NCI-H748 (cell line): ENCODE results near the gene SLC24A4.
A peak's percentile ranks its signal among the peaks of the same experiment; 100 is the strongest.

ENCODE experiments used
- DNase-seq: peaks from one replicate; lab custom pipeline; 2025; ENCODE audit not compliant: unreplicated experiment; lab: John Stamatoyannopoulos, UW

The SLC24A4 gene, protein sequence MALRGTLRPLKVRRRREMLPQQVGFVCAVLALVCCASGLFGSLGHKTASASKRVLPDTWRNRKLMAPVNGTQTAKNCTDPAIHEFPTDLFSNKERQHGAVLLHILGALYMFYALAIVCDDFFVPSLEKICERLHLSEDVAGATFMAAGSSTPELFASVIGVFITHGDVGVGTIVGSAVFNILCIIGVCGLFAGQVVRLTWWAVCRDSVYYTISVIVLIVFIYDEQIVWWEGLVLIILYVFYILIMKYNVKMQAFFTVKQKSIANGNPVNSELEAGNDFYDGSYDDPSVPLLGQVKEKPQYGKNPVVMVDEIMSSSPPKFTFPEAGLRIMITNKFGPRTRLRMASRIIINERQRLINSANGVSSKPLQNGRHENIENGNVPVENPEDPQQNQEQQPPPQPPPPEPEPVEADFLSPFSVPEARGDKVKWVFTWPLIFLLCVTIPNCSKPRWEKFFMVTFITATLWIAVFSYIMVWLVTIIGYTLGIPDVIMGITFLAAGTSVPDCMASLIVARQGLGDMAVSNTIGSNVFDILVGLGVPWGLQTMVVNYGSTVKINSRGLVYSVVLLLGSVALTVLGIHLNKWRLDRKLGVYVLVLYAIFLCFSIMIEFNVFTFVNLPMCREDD

DNA sequence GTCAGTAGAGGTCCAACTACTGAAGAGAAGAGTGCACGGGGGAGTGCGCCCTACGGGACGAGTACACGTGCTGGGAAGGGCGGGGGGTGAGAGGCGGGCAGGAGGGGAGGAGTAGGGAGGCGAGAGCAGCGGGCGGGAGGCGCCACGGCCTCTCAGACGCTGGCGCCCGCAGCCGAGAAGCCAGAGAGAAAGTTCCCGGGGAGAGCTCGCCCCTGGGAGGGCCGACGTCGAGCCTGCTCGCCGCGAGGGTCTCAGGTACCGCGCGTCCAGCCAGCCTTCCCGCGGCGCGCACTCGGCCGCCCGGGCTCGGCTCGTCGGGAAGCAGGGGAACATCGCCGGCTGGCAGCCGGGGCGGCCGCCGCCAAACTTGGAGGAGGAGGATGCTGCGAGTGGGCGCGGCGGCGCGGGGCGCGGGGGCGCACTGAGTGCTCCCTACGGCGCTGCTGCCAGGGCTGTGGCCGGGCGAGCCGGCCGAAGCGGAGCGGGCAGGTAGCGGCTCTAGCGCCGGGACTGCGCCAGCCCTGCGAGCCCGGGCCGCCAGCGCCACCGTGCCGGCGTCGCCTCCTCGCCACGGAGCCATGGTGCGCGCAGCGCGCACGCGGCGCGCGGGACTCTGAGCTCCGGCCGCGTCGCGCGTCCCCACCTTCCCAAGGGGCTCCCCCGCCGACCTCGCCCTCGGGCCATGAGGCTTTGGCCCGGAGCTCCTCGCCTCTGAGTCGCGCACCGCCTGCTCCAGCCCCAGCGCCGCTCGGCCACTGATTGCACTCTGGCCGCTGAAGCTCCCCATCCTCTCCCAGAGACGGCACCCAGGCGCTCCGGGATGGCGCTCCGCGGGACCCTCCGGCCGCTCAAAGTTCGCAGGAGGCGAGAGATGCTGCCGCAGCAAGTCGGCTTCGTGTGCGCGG is at the start of gene SLC24A4:
TSS of gene SLC24A4 (plus strand) at position 155 of the 905 bp plus-strand sequence. CDS start at position 821, 666 bp downstream.
- peak; percentile 67 for DNase-seq

DNA sequence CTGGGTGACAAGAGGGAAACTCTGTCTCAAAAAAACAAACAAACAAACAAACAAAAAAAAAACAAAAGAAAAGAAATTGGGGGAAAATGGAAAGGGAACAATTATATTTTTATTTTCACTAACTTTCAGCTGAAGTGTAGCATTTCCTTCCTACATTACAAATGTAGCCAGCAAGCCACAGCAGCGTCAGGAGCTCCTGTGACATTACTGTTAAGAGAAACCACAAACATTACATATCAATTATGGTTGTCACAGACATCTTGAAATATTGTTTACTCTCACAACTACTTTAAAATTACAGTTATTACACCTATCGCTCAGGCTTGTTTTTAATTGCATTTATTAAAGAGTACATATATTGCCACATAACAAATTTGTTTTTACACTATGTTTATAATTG is 49.8 kb upstream of the SLC24A4 start:
- DNase-seq = no peak

DNA sequence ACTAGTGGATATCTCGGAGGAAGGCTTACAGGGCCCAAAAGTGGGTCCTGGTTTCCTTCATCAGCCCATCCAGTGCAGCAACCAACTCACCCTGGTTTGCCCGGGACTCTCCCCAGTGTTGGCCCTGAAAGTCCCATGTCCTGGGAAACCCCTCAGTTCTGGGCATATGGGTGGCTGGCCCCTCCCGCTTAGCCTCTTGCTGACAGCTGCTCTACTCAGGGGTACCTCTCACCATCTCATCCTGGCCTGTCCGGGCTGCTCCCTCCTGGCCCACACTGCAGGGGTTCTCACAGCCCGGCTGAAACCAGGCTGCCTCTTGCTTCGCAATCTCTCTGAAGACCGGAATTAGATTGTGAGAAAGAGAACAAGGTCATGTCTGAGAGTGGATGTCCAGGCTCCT is 48.9 kb upstream of the SLC24A4 start:
- DNase-seq = no peak

DNA sequence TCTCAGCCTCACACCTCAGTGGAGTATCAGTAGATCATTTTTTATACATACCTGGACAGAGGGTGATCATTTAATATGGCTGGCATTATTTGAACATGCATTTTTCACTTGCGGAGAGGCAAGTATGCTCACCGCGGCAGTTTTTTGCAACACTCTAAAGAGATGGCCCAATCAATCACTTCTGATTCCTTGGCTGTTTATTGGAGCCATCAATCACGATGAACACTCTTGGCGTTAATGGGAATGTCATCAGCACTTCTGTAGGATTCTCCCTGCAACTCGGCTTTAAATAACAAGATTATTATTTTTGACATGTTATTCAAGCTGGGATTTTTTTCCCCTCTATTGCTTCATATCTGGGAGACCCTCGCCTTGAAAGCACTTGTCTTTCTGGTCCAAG is 46.9 kb upstream of the SLC24A4 start:
- no peak for DNase-seq

DNA sequence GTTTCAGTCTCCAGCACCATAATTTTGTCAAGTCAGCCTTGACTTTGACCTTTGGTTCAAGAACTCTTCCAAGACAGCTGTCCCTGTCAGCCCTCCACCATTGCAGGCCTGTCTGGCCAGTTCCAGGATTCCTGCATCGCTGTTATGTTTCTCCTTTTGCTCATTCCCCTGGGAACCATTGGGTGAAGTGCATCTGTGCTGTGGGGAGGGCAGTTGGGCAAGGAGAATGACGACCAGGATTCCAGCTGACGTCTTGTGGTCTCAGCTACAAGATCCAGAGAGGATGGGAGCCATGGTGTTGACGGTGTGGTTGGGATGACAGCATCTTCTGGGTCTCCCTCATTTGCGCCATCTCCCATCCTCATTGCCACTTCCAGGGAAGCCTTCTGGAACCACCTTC is 45.9 kb upstream of the SLC24A4 start:
- no peak for DNase-seq

DNA sequence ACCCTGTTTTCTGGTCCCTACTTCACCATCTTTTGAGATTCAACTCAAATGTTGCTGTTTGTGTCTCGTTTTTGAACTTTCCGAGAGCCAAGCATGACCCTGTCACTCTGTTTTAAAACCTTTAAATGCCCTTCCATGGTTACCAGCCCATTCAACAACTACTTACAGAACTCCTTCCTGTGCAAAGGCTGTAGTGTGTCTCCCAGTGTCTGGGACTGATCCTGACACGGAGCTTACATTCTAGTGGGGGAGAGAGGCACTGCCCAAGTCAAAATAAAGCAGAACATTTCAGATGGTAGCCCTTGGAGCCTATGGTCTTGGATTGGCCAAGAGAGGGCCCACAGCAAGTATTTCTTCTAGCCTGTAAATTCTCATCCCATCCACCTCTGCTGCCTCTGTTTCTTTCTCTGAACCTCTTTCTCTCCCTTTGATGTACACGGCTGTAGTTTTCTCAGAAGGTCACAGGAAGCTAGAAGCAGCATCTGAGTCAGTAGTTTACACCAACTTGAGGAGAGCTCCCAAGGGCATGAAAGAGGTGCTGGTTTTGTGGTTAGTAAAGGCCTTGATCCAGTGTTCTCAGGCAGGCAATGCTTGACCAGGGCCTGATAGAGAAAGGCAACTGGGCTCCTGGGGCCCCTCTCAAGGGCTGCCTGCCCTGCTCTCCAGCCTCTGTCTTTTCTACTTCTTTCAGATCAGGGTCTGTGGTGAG is 42.3 kb upstream of the SLC24A4 start:
- no peak for DNase-seq

DNA sequence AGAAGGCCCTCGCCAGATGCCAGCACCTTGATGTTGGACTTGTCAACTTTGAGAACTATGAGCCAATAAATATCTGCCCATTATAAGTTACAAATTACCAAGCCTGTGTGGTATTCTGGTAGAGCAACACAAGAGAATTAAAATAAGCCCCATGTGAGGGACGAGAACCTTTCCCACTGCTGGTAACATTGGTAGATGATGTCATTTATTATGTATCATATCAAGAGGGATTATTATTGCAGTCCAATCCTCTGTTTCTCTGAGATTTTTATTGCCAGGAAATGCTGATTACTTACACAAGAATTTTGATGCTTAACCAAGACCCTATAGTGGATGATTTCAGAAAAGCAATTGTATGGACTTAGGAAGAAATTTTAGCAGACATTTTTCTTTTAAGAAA is 40.3 kb upstream of the SLC24A4 start:
- no peak for DNase-seq

DNA sequence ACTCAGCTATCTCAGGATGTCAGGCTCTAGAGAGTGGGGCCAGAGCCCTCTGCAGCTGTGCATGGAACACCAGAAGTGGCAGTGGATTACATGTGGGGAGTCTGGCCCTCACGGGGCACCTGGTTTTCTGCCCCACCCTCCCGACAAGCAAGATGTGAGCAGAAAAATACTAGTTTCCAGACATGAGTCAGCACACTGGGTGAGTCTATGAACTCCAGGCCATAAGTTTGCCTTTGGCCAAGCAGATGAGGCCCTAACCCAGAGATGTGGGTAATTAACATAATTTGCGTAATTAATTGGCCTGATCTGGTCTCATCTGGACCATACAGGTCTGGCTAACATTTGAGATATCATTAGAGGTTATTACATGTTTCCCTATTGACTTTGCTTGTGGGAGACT is 37.7 kb upstream of the SLC24A4 start:
- DNase-seq = no peak

DNA sequence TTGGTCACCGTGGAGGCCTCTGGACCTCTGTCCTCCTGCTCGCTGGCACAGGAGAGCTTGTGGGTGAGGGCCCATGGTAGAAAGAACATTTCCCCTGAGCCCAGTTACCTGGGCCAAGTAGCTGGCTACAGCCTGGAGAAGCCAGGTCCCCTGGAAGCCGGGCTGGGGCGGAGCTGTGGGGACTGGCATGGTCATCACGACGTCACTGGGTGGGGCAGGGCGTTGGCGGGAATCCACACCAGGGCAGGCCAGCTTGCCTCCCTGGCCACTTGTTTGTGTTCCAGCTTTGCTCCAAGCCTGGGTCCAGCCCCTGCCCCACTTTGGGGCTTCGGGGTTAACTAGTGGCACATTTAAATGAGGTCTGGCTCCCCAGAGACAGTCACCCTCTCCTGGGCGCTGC is 35.0 kb upstream of the SLC24A4 start:
- no peak for DNase-seq

DNA sequence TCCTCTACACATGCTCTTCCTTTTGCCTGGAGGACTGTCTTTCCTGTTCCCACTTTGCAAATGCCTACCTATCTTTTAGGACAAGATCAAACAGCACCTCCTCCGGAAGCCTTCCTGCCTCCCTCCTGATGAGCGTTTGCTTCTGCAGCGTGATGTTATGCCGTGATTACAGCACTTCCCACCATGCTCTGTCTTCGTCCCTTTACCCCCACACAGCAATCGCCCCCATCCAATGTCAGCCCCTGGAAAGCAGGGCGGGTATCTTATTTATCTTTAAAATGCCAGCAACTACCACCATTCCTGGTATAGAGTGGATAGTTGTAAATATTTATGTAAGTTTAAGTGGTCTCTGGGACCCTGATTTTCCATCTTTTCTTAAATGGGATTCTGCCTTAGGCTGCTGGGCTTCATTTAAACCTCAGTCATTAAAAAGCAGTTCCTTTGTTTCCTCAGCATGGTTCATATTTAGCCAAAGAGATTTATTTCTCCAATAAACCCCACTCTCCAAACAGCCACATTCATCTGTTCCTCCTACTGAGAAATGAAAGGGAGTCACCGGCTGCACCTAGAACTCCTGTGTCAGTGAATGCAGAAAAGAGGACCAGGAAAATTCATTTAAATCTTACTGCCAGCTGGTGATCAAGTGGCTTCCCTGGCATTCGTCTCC is 33.8 kb upstream of the SLC24A4 start:
- no peak for DNase-seq

DNA sequence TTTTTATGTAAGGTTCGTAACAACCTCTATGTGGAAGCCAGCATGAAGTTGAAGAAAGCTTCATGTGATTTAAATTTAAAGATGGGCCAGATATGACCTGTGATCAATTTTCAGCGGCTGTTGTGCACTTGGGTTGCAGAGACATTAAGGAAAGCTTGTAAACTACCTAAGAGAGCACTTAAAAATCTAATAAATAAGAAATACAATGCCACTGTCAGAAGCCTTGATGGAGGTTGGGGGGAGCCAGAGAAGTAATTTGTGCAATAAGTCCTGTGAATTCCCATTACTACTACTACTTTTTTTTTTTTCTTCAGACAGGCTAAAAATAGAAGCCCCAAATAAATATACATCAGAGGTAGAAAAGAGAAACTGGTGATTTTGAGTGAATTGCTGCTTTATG is 30.3 kb upstream of the SLC24A4 start:
- DNase-seq = no peak

DNA sequence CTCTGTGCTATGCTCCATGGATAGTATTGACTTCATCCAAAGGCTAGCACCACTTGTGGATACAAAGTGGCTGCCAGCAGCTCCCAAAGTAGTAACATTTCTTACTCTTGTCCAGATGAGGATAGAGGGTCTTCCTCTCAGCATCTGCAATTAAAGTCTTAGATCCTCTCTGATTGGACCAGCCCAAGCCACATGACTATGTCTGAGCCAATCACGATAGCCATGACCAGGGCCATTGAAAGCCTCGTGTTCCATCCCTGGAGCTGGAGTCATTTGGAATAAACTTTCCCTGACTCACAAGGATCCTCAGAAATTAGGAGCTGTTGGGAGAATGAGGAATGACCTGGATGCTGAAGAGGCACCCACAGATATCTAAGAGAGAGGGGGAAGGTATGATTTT is 28.5 kb upstream of the SLC24A4 start:
- no peak for DNase-seq

DNA sequence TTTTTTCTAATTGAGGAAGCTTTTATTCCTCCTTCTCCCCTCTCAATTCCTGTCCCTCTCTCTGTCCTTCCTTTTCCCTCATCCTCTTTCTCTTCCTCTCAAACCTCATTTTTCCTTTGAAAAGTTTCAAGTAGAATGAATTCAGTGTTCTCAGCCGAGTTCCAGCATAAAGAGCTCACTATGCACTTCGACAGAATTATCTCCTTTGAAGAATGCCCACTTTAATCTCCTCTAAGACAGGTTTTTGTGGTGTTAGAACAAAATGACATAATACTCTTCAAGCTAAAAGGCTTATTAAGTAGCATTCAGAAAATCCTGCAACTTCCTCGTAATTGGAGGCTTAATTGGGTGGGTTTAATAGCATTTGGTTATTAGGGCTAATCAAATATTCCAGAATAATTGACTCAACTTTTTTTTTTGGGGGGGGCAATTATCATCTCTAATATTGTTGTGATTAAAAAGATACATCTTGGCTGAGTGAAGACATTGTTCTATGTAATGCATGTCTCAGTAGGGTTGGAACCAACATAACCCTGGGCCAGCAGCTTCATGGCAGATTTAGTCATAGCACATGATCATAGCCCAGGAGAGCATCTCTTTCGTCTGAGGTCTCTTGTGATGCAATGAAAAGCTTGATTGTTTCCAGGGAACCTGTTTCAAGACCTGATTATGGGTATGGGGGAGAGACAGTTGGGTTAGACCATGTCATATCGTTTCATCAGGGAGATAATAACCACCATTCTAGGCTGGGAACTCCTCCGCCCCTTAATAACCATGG is 25.0 kb upstream of the SLC24A4 start:
- DNase-seq = no peak

DNA sequence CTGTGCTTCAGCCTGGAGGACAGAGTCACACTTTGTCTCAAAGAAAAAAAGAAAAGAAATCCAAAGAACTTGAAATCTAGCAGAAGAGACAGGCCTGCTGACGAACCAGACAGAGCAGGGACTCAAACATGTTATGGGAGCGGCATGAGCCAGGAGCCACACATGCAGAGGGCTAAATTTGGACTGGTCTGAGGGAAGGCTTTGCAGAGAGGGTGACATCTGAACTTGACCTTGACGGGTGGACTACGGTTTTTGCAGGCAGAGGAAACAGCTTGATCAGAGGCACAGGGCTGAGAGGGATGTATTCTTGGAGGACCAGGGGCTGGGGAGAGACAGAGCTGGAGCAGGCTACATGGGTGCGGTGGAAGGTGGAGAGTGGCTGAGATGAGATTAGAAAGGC is 20.5 kb upstream of the SLC24A4 start:
- no peak for DNase-seq

DNA sequence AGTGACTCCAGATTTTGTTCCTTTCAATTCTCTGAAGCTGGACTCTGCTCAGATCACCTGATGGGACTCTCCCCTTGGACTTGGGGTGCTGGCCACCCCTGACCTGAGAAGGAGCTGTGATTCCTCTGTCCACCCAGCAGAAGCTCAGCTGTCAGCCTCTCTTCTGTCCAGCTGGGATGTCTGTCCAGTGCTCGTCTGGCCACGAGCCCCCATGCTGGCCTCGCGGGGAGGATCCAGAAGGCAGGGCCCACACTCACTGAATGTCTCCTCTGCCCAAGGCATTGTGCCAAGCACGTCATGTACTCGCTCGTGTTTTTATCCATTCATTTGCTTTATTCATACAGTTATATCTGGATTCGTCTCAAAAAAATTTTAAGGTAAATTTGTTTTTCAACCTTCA is 14.2 kb upstream of the SLC24A4 start:
- DNase-seq = no peak

DNA sequence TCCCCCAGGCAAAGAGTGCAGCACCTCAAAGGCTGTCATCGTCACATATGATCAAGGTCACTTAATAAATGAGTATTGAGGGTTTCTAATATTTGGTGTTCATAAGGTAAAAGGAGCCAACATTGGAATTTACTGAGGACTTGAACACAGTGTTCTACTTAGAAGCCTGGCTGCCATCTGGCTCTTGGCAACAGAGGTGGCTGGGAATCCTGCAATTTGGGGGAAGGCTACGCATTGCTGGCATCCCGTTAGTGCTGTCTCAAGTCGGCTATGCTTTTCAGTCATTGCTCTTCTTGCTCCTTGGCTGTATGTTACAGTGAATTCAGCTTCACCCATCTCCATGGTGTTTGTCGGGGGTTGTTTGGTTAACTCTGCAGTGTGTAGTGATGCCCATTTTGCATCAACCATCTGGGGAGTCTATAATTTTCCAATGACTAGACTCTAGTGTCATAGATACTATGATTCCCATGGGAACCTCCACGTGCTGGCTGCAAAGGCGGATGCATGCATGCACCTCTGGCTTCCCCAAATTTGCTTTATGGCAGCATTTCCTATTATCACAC is 12.9 kb upstream of the SLC24A4 start:
- no peak for DNase-seq

DNA sequence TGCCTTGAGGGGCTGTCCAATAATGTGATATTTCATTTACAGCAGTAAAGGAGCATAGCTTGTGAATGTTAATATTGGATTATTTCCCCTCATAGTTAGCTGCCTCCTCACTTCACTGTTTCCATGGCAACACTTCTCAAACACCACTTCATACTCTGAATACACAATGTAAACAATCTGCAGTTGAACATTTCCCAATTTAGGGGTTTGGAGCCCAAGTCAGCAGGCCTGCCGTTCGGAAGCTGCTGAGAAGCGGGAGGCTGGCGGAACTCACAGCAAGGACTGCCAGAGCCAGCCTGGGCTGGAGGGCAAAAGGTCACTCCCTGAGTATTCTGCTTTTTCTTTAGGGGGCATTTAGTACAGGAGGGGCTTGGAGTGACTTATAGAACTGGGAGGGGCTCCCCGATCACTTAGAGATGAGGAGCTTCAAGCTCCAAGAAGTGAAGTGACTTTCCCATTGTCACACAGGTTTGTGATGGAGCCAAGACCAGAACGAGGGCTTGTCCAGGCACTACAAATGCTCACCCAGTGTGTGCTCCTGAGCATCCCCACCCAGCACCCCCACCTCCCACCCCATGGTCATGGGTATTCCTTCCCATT is 12.1 kb upstream of the SLC24A4 start:
- DNase-seq = peak; percentile 47

DNA sequence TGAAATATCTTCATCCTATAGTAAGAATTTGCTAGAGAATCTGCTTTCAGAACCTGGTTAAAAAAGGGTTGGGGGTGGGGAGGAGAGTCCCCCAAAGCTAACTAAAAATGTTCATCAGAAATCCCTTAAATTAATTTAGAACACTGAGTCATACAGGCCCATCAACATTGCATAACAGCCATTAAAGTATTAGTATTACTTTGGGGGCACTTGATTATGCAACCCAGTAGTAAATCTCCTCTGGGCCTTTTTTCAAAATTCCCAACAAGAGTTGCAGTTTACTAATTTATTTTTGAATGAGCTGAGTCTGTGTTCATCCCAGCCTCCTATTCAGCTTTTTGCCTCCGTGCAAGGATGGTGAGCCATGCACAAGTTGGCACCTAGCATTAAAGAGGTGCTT is 8.8 kb upstream of the SLC24A4 start:
- DNase-seq = no peak
